IMR-90 (cell line): Measurements from ENCODE around the gene SLC29A3. TPM values are rescaled to one million over a fixed set of nuclear protein-coding genes. Genes with fewer than 3 reads are reported as not detected.

ENCODE experiments used
- ATAC-seq: fragments of 200-7000 bp; cut with Tn5 transposase; 2 replicates; pipeline ENCODE4 v1.9.1; 2020; ENCODE audit warnings: low read depth, mild to moderate bottlenecking, moderate library complexity
- BruUV-seq: library from RNA; stranded (reverse); fragments of 400-500 nt; replicated peaks from 2 replicates; lab custom pipeline; 2021; lab: Mats Ljungman, UMichigan
- CTCF ChIA-PET: fragments of 300-600 bp; formaldehyde crosslinking; extraction: SDS; loops from one replicate; lab custom pipeline; 2021; ENCODE audit warnings: antibody characterized with exemption; lab: Yijun Ruan, JAX
- POLR2A ChIA-PET: fragments of 300-600 bp; sonication (Branson Sonifier 250); formaldehyde crosslinking; loops from one replicate; lab custom pipeline; 2022; ENCODE audit warnings: antibody characterized with exemption; ENCODE audit not compliant: unreplicated experiment; lab: Charles Lee
- DNase-seq: peaks from one replicate; pipeline ENCODE4 v3.0.0; 2013
- H2AFZ ChIP-seq: replicated peaks from 2 replicates; pipeline ENCODE3; 2013; ENCODE audit warnings: low read length, mild to moderate bottlenecking; ENCODE audit not compliant: poor library complexity
- H2AK5ac ChIP-seq: 2 replicates; pipeline ENCODE4 v1.6.1; 2013; ENCODE audit warnings: low read depth, low read length, inconsistent platforms
- H2AK9ac ChIP-seq: replicated peaks from 2 replicates; pipeline ENCODE3; 2013; ENCODE audit warnings: mild to moderate bottlenecking, low read depth, low read length, moderate library complexity; ENCODE audit not compliant: poor library complexity
- H2BK120ac ChIP-seq: 2 replicates; pipeline ENCODE4 v1.6.1; 2013; ENCODE audit warnings: low read depth, low read length, inconsistent platforms
- H2BK15ac ChIP-seq: 3 replicates; pipeline ENCODE4 v1.6.1; 2013; ENCODE audit warnings: low read depth, low read length, inconsistent platforms
- H2BK20ac ChIP-seq: 2 replicates; pipeline ENCODE4 v1.6.1; 2013; ENCODE audit warnings: low read depth, mild to moderate bottlenecking, inconsistent platforms, low read length, moderate library complexity
- H2BK5ac ChIP-seq: 2 replicates; pipeline ENCODE4 v1.6.1; 2013; ENCODE audit warnings: mild to moderate bottlenecking, low read depth, low read length, inconsistent platforms; ENCODE audit not compliant: poor library complexity, severe bottlenecking
- H3K14ac ChIP-seq: replicated peaks from 2 replicates; pipeline ENCODE4 v1.6.1; 2013; ENCODE audit warnings: low read depth, low read length, inconsistent platforms
- H3K18ac ChIP-seq: 2 replicates; pipeline ENCODE4 v1.6.1; 2013; ENCODE audit warnings: low read depth, low read length, control low read depth
- H3K23ac ChIP-seq: 2 replicates; pipeline ENCODE4 v1.6.1; 2013; ENCODE audit warnings: low read depth, low read length, inconsistent platforms
- H3K27ac ChIP-seq: 2 replicates; pipeline ENCODE4 v1.5.1; 2013; ENCODE audit warnings: mild to moderate bottlenecking, control low read depth, low read length; ENCODE audit not compliant: insufficient read depth
- H3K27me3 ChIP-seq: 2 replicates; pipeline ENCODE4 v1.6.1; 2013; ENCODE audit warnings: low read length; ENCODE audit not compliant: control insufficient read depth, insufficient read depth
- H3K36me3 ChIP-seq: 2 replicates; pipeline ENCODE4 v1.6.1; 2013; ENCODE audit warnings: low read length, mixed read lengths; ENCODE audit not compliant: control insufficient read depth, insufficient read depth
- H3K4ac ChIP-seq: 2 replicates; pipeline ENCODE4 v1.6.1; 2013; ENCODE audit warnings: low read depth, low read length, inconsistent platforms
- H3K4me1 ChIP-seq: 2 replicates; pipeline ENCODE4 v1.6.1; 2013; ENCODE audit warnings: low read length, mixed read lengths; ENCODE audit not compliant: control insufficient read depth, insufficient read depth
- H3K4me2 ChIP-seq: 2 replicates; pipeline ENCODE4 v1.6.1; 2013; ENCODE audit warnings: low read depth, mild to moderate bottlenecking, control low read depth, low read length, moderate library complexity
- H3K4me3 ChIP-seq: 2 replicates; pipeline ENCODE4 v1.5.1; 2013; ENCODE audit warnings: low read depth, mild to moderate bottlenecking, control low read depth, low read length, moderate library complexity; ENCODE audit not compliant: insufficient read depth
- H3K56ac ChIP-seq: 2 replicates; pipeline ENCODE4 v1.6.1; 2013; ENCODE audit warnings: low read length, inconsistent platforms; ENCODE audit not compliant: insufficient read depth; ENCODE audit errors: extremely low read depth
- H3K79me1 ChIP-seq, 2 experiments: 2 replicates each; pipeline ENCODE4 v1.6.1; 2013; ENCODE audit warnings: low read length in 2 of 2, inconsistent platforms in 1 of 2, low read depth in 1 of 2
- H3K9ac ChIP-seq: 2 replicates; pipeline ENCODE4 v1.6.1; 2013; ENCODE audit warnings: low read depth, low read length, control low read depth
- H3K9me1 ChIP-seq: 2 replicates; pipeline ENCODE4 v1.6.1; 2013; ENCODE audit warnings: low read length, inconsistent platforms; ENCODE audit not compliant: insufficient read depth
- H3K9me3 ChIP-seq: 2 replicates; pipeline ENCODE4 v1.6.1; 2013; ENCODE audit warnings: low read length; ENCODE audit not compliant: control insufficient read depth, insufficient read depth
- H4K20me1 ChIP-seq: 2 replicates; pipeline ENCODE4 v1.6.1; 2013; ENCODE audit warnings: low read length, inconsistent platforms; ENCODE audit not compliant: insufficient read depth
- H4K5ac ChIP-seq: 2 replicates; pipeline ENCODE4 v1.6.1; 2013; ENCODE audit warnings: mild to moderate bottlenecking, low read depth, low read length, control low read depth
- H4K8ac ChIP-seq, 2 experiments: 2 replicates each; pipeline ENCODE4 v1.6.1; 2013; ENCODE audit warnings: low read depth in 2 of 2, low read length in 2 of 2, control low read depth in 1 of 2, inconsistent platforms in 1 of 2
- H4K91ac ChIP-seq: 2 replicates; pipeline ENCODE4 v1.6.1; 2013; ENCODE audit warnings: low read depth, low read length, inconsistent platforms; ENCODE audit not compliant: insufficient read depth
- BHLHE40 ChIP-seq: fragments of 150-350 bp; IDR thresholded peaks from 2 replicates; pipeline ENCODE4 v1.6.1; 2016; ENCODE audit warnings: mild to moderate bottlenecking, low read depth, low read length
- CEBPB ChIP-seq: IDR thresholded peaks from 2 replicates; pipeline ENCODE4 v1.6.1; 2012; ENCODE audit warnings: low read depth, low read length, improper control_type of control experiment
- CHD1 ChIP-seq: IDR thresholded peaks from 2 replicates; pipeline ENCODE4 v1.6.1; 2012; ENCODE audit warnings: low read depth, low read length, improper control_type of control experiment
- FOS ChIP-seq: fragments of 150-350 bp; IDR thresholded peaks from 2 replicates; pipeline ENCODE4 v1.6.1; 2016; ENCODE audit warnings: low read depth, low read length
- MAFK ChIP-seq: IDR thresholded peaks from 2 replicates; pipeline ENCODE4 v1.6.1; 2012; ENCODE audit warnings: low read depth, low read length, improper control_type of control experiment
- MAZ ChIP-seq: IDR thresholded peaks from 2 replicates; pipeline ENCODE4 v1.6.1; 2012; ENCODE audit warnings: low read depth, mild to moderate bottlenecking, low read length, improper control_type of control experiment, moderate library complexity, borderline replicate concordance
- MXI1 ChIP-seq: IDR thresholded peaks from 2 replicates; pipeline ENCODE4 v1.6.1; 2012; ENCODE audit warnings: low read depth, mild to moderate bottlenecking, low read length, moderate library complexity, borderline replicate concordance
- NFE2L2 ChIP-seq: fragments of 150-350 bp; IDR thresholded peaks from 2 replicates; pipeline ENCODE4 v1.6.1; 2016; ENCODE audit warnings: low read depth, mild to moderate bottlenecking, low read length
- RAD21 ChIP-seq: IDR thresholded peaks from 2 replicates; pipeline ENCODE4 v1.6.1; 2012; ENCODE audit warnings: low read length, improper control_type of control experiment
- RCOR1 ChIP-seq: IDR thresholded peaks from 2 replicates; pipeline ENCODE4 v1.6.1; 2012; ENCODE audit warnings: mild to moderate bottlenecking, low read length, improper control_type of control experiment; ENCODE audit not compliant: insufficient replicate concordance
- RFX5 ChIP-seq: IDR thresholded peaks from 2 replicates; pipeline ENCODE4 v1.8.0; 2012; ENCODE audit warnings: low read depth, mild to moderate bottlenecking, low read length, moderate library complexity
- WGBS, 2 experiments: methylation state at CpG; one replicate each; pipeline versions ENCODE4 v1.1.5 to v1.1.7; 2013; ENCODE audit warnings: missing lambda C conversion rate in 2 of 2; ENCODE audit not compliant: insufficient read length in 1 of 2; ENCODE audit errors: extremely low coverage in 2 of 2; 5-methylcytosine and 5-hydroxymethylcytosine counted together
- dilution Hi-C: fragments of 300-500 bp; cut with HindIII; formaldehyde crosslinking; loops from one replicate; pipeline ENCODE4 v1.14.3; 2018; ENCODE audit warnings: low sequenced_read_pairs; ENCODE audit not compliant: unreplicated experiment
- in situ Hi-C: fragments of 300-500 bp; cut with MboI; formaldehyde crosslinking; loops from 3 replicates; pipeline ENCODE4 v1.14.3; 2019; ENCODE audit warnings: low sequenced_read_pairs, inconsistent platforms, mixed read lengths
- intact Hi-C: fragments of 100-400 bp; cut with micrococcal nuclease; formaldehyde crosslinking; loops from 2 replicates; pipeline ENCODE4 v1.10.0; 2022
- polyA plus RNA-seq, 3 experiments: library from polyadenylated mRNA; depleted of rRNA; stranded (reverse); fragments of >200 nt; gene quantifications; 2 replicates each; pipeline ENCODE4 v1.2.3, GENCODE V29; 2012; ENCODE audit warnings: low replicate concordance in 1 of 3
- total RNA-seq: library from RNA; depleted of rRNA; stranded (reverse); fragments of >200 nt; gene quantifications from 2 replicates; pipeline ENCODE4 v1.2.3, GENCODE V29; 2012
- TF ChIP-seq, protein P1 (sequence below): fragments of 150-350 bp; IDR thresholded peaks from 2 replicates; pipeline ENCODE4 v1.6.1; 2017; ENCODE audit warnings: mild to moderate bottlenecking, antibody characterized with exemption, low read length, low read depth
- TF ChIP-seq, protein P2 (sequence below): conservative IDR thresholded peaks from 2 replicates; pipeline ENCODE4 v1.5.1; 2012; ENCODE audit warnings: mild to moderate bottlenecking, low read depth, low read length, improper control_type of control experiment
- TF ChIP-seq, protein P3 (sequence below): fragments of 150-350 bp; IDR thresholded peaks from 2 replicates; pipeline ENCODE4 v1.6.1; 2016; ENCODE audit warnings: low read depth, mild to moderate bottlenecking, low read length, moderate library complexity, borderline replicate concordance

SLC29A3 gene
- total and polyA plus RNA-seq, 2 of the 4 experiments (the other 2 are of a cell fraction): 0.72 to 3.0 TPM

DNA sequence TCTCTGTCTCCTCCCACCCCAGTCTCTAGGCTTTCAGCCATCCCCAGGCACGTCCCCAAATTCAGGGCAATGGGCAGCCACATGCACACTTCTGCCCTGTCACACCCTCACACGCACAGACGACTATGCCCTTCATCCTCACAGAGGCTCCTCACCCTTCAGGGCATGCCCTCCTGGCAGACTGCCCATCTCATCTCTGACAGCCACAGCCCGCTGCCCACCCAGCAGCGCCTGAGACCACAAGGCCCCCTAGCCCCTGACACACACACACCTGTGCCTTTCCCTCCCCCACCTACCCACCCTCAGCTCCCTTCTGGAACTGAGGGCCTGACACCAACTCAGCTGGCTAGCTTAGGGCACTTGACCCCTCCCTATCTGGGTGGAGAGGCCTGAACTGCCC, 23.0 kb upstream of the SLC29A3 start:
- H3K27ac ChIP-seq: no peak overlapping the region
- H3K4me2 ChIP-seq: no peak overlapping the region
- H3K4me3 ChIP-seq: no peak overlapping the region
- H2AK5ac ChIP-seq: no peak overlapping the region
- CTCF ChIA-PET: no interaction called here
- H2BK5ac ChIP-seq: no peak overlapping the region
- dilution Hi-C loops: no loop called here
- H3K4me1 ChIP-seq: no peaks in the 10 kb centered on the region; the same call in 1 of the 2 replicates
- WGBS, 2 experiments: 100% methylated on average over 1 of the region's 5 CpGs; no CpG with 5 or more reads in 1 of the 2 experiments
- H2AK9ac ChIP-seq: no peak overlapping the region
- no peaks in the 10 kb centered on the region for H3K79me1 ChIP-seq
- H3K27me3 ChIP-seq: no peaks in the 10 kb centered on the region
- H3K56ac ChIP-seq: no peak overlapping the region
- no peaks in the 10 kb centered on the region for H4K20me1 ChIP-seq
- H4K91ac ChIP-seq: no peak overlapping the region
- no peak overlapping the region for H3K14ac ChIP-seq
- H4K8ac ChIP-seq: no peak overlapping the region
- peaks cover 8% of the 10 kb centered on the region; the same call in 1 of the 2 replicates for H3K36me3 ChIP-seq
- in situ Hi-C loops: no loop called here
- H3K18ac ChIP-seq: no peak overlapping the region
- POLR2A ChIA-PET: no interaction called here
- DNase-seq (no peak), ATAC-seq (no peak)
- no TSS peak for BruUV-seq
- TF ChIP-seq BHLHE40 (no peak), MAZ (no peak), NFE2L2 (no peak), RCOR1 (no peak), CEBPB (no peak), FOS (no peak), MXI1 (no peak), RFX5 (no peak), MAFK (no peak), RAD21 (no peak), CHD1 (no peak)
- TF ChIP-seq, protein P1, sequence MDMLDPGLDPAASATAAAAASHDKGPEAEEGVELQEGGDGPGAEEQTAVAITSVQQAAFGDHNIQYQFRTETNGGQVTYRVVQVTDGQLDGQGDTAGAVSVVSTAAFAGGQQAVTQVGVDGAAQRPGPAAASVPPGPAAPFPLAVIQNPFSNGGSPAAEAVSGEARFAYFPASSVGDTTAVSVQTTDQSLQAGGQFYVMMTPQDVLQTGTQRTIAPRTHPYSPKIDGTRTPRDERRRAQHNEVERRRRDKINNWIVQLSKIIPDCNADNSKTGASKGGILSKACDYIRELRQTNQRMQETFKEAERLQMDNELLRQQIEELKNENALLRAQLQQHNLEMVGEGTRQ: no peak
- TF ChIP-seq, protein P2, sequence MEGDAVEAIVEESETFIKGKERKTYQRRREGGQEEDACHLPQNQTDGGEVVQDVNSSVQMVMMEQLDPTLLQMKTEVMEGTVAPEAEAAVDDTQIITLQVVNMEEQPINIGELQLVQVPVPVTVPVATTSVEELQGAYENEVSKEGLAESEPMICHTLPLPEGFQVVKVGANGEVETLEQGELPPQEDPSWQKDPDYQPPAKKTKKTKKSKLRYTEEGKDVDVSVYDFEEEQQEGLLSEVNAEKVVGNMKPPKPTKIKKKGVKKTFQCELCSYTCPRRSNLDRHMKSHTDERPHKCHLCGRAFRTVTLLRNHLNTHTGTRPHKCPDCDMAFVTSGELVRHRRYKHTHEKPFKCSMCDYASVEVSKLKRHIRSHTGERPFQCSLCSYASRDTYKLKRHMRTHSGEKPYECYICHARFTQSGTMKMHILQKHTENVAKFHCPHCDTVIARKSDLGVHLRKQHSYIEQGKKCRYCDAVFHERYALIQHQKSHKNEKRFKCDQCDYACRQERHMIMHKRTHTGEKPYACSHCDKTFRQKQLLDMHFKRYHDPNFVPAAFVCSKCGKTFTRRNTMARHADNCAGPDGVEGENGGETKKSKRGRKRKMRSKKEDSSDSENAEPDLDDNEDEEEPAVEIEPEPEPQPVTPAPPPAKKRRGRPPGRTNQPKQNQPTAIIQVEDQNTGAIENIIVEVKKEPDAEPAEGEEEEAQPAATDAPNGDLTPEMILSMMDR: no peak
- TF ChIP-seq, protein P3, sequence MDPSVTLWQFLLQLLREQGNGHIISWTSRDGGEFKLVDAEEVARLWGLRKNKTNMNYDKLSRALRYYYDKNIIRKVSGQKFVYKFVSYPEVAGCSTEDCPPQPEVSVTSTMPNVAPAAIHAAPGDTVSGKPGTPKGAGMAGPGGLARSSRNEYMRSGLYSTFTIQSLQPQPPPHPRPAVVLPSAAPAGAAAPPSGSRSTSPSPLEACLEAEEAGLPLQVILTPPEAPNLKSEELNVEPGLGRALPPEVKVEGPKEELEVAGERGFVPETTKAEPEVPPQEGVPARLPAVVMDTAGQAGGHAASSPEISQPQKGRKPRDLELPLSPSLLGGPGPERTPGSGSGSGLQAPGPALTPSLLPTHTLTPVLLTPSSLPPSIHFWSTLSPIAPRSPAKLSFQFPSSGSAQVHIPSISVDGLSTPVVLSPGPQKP: no peak
- no peak overlapping the region for H3K23ac ChIP-seq
- H2BK15ac ChIP-seq: no peak overlapping the region
- H2AFZ ChIP-seq: no peak overlapping the region
- H3K9me1 ChIP-seq: no peaks in the 10 kb centered on the region
- no peaks in the 10 kb centered on the region for H3K9me3 ChIP-seq
- no peak overlapping the region for H2BK120ac ChIP-seq
- no peak overlapping the region for H3K9ac ChIP-seq
- H3K4ac ChIP-seq: no peak overlapping the region
- intact Hi-C loops: no loop called here
- H2BK20ac ChIP-seq: no peak overlapping the region
- no peak overlapping the region for H4K5ac ChIP-seq
